OCI-LY1 (cell line): ENCODE data around the gene ATP5MK.

Source experiments
- H2AFZ ChIP-seq: fragments of 200-600 bp; sonication (generic), shearing (Covaris generic); 2 replicates; pipeline ENCODE4 v1.6.0; 2014; ENCODE audit warnings: antibody characterized with exemption, mild to moderate bottlenecking, low read length
- H3F3A ChIP-seq: fragments of 200-600 bp; sonication (generic), shearing (Covaris generic); 2 replicates; pipeline ENCODE4 v1.6.0; 2014; ENCODE audit warnings: mild to moderate bottlenecking, antibody characterized with exemption, low read length, moderate library complexity; ENCODE audit not compliant: insufficient read depth
- H3K27ac ChIP-seq: fragments of 200-600 bp; sonication (generic); 2 replicates; pipeline ENCODE4 v1.5.1; 2014; ENCODE audit warnings: low read length, mixed run types, mild to moderate bottlenecking, low read depth; ENCODE audit not compliant: poor library complexity, severe bottlenecking
- H3K27me3 ChIP-seq: fragments of 200-600 bp; sonication (generic); 2 replicates; pipeline ENCODE4 v1.6.0; 2014; ENCODE audit warnings: antibody characterized with exemption, mild to moderate bottlenecking, low read length, moderate library complexity; ENCODE audit not compliant: insufficient read depth
- H3K36me3 ChIP-seq: fragments of 200-600 bp; sonication (generic); 2 replicates; pipeline ENCODE4 v1.6.1; 2014; ENCODE audit warnings: mild to moderate bottlenecking, antibody characterized with exemption, low read length, moderate library complexity, mixed read lengths; ENCODE audit not compliant: insufficient read depth
- H3K4me1 ChIP-seq: fragments of 200-600 bp; sonication (generic); 2 replicates; pipeline ENCODE4 v1.5.1; 2014; ENCODE audit warnings: mild to moderate bottlenecking, low read length, moderate library complexity; ENCODE audit not compliant: insufficient read depth, severe bottlenecking
- H3K4me2 ChIP-seq: fragments of 200-600 bp; sonication (generic), shearing (Covaris generic); 2 replicates; pipeline ENCODE4 v1.6.1; 2014; ENCODE audit warnings: low read length
- H3K4me3 ChIP-seq: fragments of 200-600 bp; sonication (generic); 2 replicates; pipeline ENCODE4 v1.5.1; 2014; ENCODE audit warnings: low read length, low read depth, mild to moderate bottlenecking, mixed read lengths; ENCODE audit not compliant: poor library complexity, severe bottlenecking
- H3K79me2 ChIP-seq: fragments of 200-600 bp; shearing (Covaris generic); 2 replicates; pipeline ENCODE4 v1.6.1; 2016; ENCODE audit warnings: mixed run types, low read length, mixed read lengths; ENCODE audit not compliant: insufficient read depth
- H3K9ac ChIP-seq: fragments of 200-600 bp; sonication (generic), shearing (Covaris generic); 2 replicates; pipeline ENCODE4 v1.6.1; 2014; ENCODE audit warnings: mild to moderate bottlenecking, low read length, mixed read lengths
- H3K9me2 ChIP-seq: fragments of 200-600 bp; sonication (generic), shearing (Covaris generic); 2 replicates; pipeline ENCODE4 v1.6.1; 2014; ENCODE audit warnings: low read depth, mild to moderate bottlenecking, low read length, mixed read lengths
- H3K9me3 ChIP-seq: fragments of 200-600 bp; shearing (Covaris generic); 2 replicates; pipeline ENCODE4 v1.6.1; 2014; ENCODE audit warnings: low read length, mixed read lengths
- H4K20me1 ChIP-seq: fragments of 200-600 bp; sonication (generic), shearing (Covaris generic); 2 replicates; pipeline ENCODE4 v1.6.0; 2016; ENCODE audit warnings: mild to moderate bottlenecking, low read length; ENCODE audit not compliant: insufficient read depth
- CTCF ChIP-seq: fragments of 200-600 bp; sonication (generic), shearing (Covaris generic); IDR thresholded peaks from 2 replicates; pipeline ENCODE4 v1.5.1; 2017; ENCODE audit warnings: mild to moderate bottlenecking, antibody characterized with exemption, low read length, moderate library complexity, mixed read lengths
- EZH2 ChIP-seq: fragments of 200-600 bp; sonication (generic), shearing (Covaris generic); IDR thresholded peaks from 2 replicates; pipeline ENCODE4 v1.8.0; 2017; ENCODE audit warnings: borderline replicate concordance, mixed run types, mild to moderate bottlenecking, antibody characterized with exemption, low read length, moderate library complexity, mixed read lengths

ATP5MK gene

GRCh38 chr10:103428989-103429643 is 32.8 kb upstream of the ATP5MK start:
- H4K20me1 ChIP-seq: no peaks in the 10 kb centered on the region
- H3K27ac ChIP-seq: no peak overlapping the region
- H3K9ac ChIP-seq: no peak overlapping the region
- H3K9me2 ChIP-seq: no peaks in the 10 kb centered on the region
- H3F3A ChIP-seq: no peaks in the 10 kb centered on the region
- H3K4me2 ChIP-seq: no peak overlapping the region
- no peak overlapping the region for H3K4me3 ChIP-seq
- no peak for TF ChIP-seq CTCF
- no peak for TF ChIP-seq EZH2
- no peaks in the 10 kb centered on the region for H3K9me3 ChIP-seq
- H3K27me3 ChIP-seq: no peaks in the 10 kb centered on the region
- no peaks in the 10 kb centered on the region for H3K79me2 ChIP-seq
- peaks cover 95% of the 10 kb centered on the region for H3K36me3 ChIP-seq
- no peaks in the 10 kb centered on the region for H3K4me1 ChIP-seq
- H2AFZ ChIP-seq: no peak overlapping the region

GRCh38 chr10:103427866-103428265 is 31.6 kb upstream of the ATP5MK start:
- peaks cover 95% of the 10 kb centered on the region for H3K36me3 ChIP-seq
- H4K20me1 ChIP-seq: no peaks in the 10 kb centered on the region
- no peaks in the 10 kb centered on the region for H3K9me2 ChIP-seq
- H3K4me2 ChIP-seq: no peak overlapping the region
- H3K27me3 ChIP-seq: no peaks in the 10 kb centered on the region
- H3K9me3 ChIP-seq: no peaks in the 10 kb centered on the region
- no peaks in the 10 kb centered on the region for H3K79me2 ChIP-seq
- TF ChIP-seq EZH2 (no peak), CTCF (no peak)
- no peaks in the 10 kb centered on the region for H3F3A ChIP-seq
- no peak overlapping the region for H3K27ac ChIP-seq
- H3K4me3 ChIP-seq: no peak overlapping the region
- H3K4me1 ChIP-seq: no peaks in the 10 kb centered on the region
- no peak overlapping the region for H3K9ac ChIP-seq
- no peak overlapping the region for H2AFZ ChIP-seq

- Histone ChIP-seq H3K36me3 (peaks cover 91% of the 10 kb centered on the region), H3K4me3 (no peak overlapping the region), H3K79me2 (no peaks in the 10 kb centered on the region), H3K4me1 (no peaks in the 10 kb centered on the region), H3K9me3 (no peaks in the 10 kb centered on the region), H3F3A (no peaks in the 10 kb centered on the region), H2AFZ (no peak overlapping the region), H3K9me2 (no peaks in the 10 kb centered on the region), H3K4me2 (no peak overlapping the region), H4K20me1 (no peaks in the 10 kb centered on the region), H3K27me3 (no peaks in the 10 kb centered on the region), H3K9ac (no peak overlapping the region), H3K27ac (no peak overlapping the region)
- TF ChIP-seq EZH2: no peak
- TF ChIP-seq CTCF: no peak
Measured at GRCh38 chr10:103423748-103424147, 27.5 kb upstream of the ATP5MK start.
